C4-2B (cell line): Measurements from ENCODE around the gene FOXQ1.

Experiments
- CTCF ChIP-seq: fragments of 450-650 bp; conservative IDR thresholded peaks from 2 replicates; pipeline ENCODE4 v1.5.1; 2017; ENCODE audit warnings: mild to moderate bottlenecking
- ZFX ChIP-seq: fragments of 450-650 bp; IDR thresholded peaks from 2 replicates; pipeline ENCODE4 v1.6.1; 2017

GRCh38 chr6:1326535-1327121 lies 14.7 kb downstream of the FOXQ1 start:
- no peak for TF ChIP-seq CTCF
- TF ChIP-seq ZFX: no peak
